Loucy (cell line): ENCODE results near the gene TUBA4B.

ENCODE experiments used
- H2AFZ ChIP-seq: fragments of 200-600 bp; sonication (generic); 2 replicates; pipeline ENCODE4 v1.6.0; 2016; ENCODE audit warnings: antibody characterized with exemption, mild to moderate bottlenecking, low read length, moderate library complexity
- H3F3A ChIP-seq: fragments of 200-600 bp; 2 replicates; pipeline ENCODE4 v1.6.0; 2016; ENCODE audit warnings: antibody characterized with exemption, low read depth, mild to moderate bottlenecking
- H3K27me3 ChIP-seq: fragments of 200-600 bp; sonication (generic); 2 replicates; pipeline ENCODE4 v1.6.1; 2014; ENCODE audit warnings: low read length, mild to moderate bottlenecking; ENCODE audit not compliant: insufficient read depth, poor library complexity, severe bottlenecking
- H3K36me3 ChIP-seq: fragments of 200-600 bp; sonication (generic); 2 replicates; pipeline ENCODE4 v1.6.1; 2016; ENCODE audit warnings: low read length; ENCODE audit not compliant: insufficient read depth
- H3K4me1 ChIP-seq: fragments of 200-600 bp; sonication (generic); 2 replicates; pipeline ENCODE4 v1.5.1; 2014; ENCODE audit warnings: low read length, mild to moderate bottlenecking; ENCODE audit not compliant: insufficient read depth, poor library complexity, severe bottlenecking
- H3K4me2 ChIP-seq: fragments of 200-600 bp; sonication (generic); 2 replicates; pipeline ENCODE4 v1.6.0; 2014; ENCODE audit warnings: antibody characterized with exemption, low read length, low read depth, mild to moderate bottlenecking; ENCODE audit not compliant: poor library complexity, severe bottlenecking
- H3K4me3 ChIP-seq: fragments of 200-600 bp; sonication (generic); 2 replicates; pipeline ENCODE4 v1.5.1; 2014; ENCODE audit warnings: low read length, mild to moderate bottlenecking, mixed read lengths; ENCODE audit not compliant: poor library complexity, severe bottlenecking
- H3K79me2 ChIP-seq: fragments of 200-600 bp; sonication (generic); 2 replicates; pipeline ENCODE4 v1.6.1; 2014; ENCODE audit warnings: low read length; ENCODE audit not compliant: insufficient read depth
- H3K9ac ChIP-seq: fragments of 200-600 bp; sonication (generic); 2 replicates; pipeline ENCODE4 v1.6.0; 2014; ENCODE audit warnings: mild to moderate bottlenecking, low read depth, low read length, moderate library complexity; ENCODE audit not compliant: poor library complexity, severe bottlenecking
- H3K9me2 ChIP-seq: fragments of 200-600 bp; sonication (generic); replicated peaks from 2 replicates; pipeline ENCODE4 v1.6.1; 2016; ENCODE audit warnings: low read depth, low read length, mixed read lengths
- H3K9me3 ChIP-seq: fragments of 200-600 bp; sonication (generic); 2 replicates; pipeline ENCODE4 v1.6.1; 2014; ENCODE audit warnings: mild to moderate bottlenecking, antibody characterized with exemption, low read length, low read depth; ENCODE audit not compliant: insufficient read depth
- H4K20me1 ChIP-seq: fragments of 200-600 bp; sonication (generic); 2 replicates; pipeline ENCODE4 v1.6.0; 2014; ENCODE audit warnings: antibody characterized with exemption, low read length, mild to moderate bottlenecking; ENCODE audit not compliant: insufficient read depth, poor library complexity, severe bottlenecking
- EZH2phosphoT487 ChIP-seq: fragments of 200-600 bp; IDR thresholded peaks from 2 replicates; pipeline ENCODE4 v1.6.1; 2018; ENCODE audit warnings: antibody characterized with exemption, mild to moderate bottlenecking, moderate library complexity, borderline replicate concordance
- TF ChIP-seq, protein P1 (sequence below): fragments of 200-600 bp; sonication (generic); conservative IDR thresholded peaks from 2 replicates; pipeline ENCODE4 v1.5.1; 2014; ENCODE audit warnings: mild to moderate bottlenecking, antibody characterized with exemption, low read length

The TUBA4B gene

DNA sequence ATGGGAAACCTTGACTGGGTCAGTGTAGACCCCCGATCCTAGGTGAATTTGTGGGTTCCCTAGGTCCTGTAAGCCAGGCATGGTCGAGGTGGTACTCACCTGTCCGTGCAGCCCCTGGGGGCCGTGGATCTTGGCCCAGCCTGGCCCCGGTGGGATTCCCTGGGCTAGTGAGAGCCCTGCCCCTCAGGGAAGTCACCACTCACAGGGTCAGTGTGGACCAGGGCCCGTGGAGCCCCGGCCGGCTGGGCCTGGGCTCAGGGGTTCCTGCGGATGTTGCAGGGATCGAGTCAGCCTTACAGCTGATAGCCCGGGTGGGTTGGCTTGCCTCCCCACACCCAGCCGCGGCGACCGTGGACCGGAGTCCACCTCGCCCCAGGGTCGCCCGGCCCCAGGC lies 24.1 kb upstream of the TUBA4B start:
- Histone ChIP-seq H3K4me2 (peak overlapping the region; percentile 88), H3F3A (no peaks in the 10 kb centered on the region), H4K20me1 (peaks cover 18% of the 10 kb centered on the region), H3K9me3 (no peaks in the 10 kb centered on the region), H3K4me1 (peaks cover 20% of the 10 kb centered on the region), H3K27me3 (no peaks in the 10 kb centered on the region), H3K36me3 (peaks cover 44% of the 10 kb centered on the region; the same call in 1 of the 2 replicates), H2AFZ (peak overlapping the region; percentile 93; the same call in 1 of the 2 replicates), H3K9me2 (no peaks in the 10 kb centered on the region), H3K4me3 (peak overlapping the region; percentile 89), H3K79me2 (peaks cover 64% of the 10 kb centered on the region), H3K9ac (peak overlapping the region; percentile 92)
- no peak for TF ChIP-seq EZH2phosphoT487
- TF ChIP-seq, protein P1, sequence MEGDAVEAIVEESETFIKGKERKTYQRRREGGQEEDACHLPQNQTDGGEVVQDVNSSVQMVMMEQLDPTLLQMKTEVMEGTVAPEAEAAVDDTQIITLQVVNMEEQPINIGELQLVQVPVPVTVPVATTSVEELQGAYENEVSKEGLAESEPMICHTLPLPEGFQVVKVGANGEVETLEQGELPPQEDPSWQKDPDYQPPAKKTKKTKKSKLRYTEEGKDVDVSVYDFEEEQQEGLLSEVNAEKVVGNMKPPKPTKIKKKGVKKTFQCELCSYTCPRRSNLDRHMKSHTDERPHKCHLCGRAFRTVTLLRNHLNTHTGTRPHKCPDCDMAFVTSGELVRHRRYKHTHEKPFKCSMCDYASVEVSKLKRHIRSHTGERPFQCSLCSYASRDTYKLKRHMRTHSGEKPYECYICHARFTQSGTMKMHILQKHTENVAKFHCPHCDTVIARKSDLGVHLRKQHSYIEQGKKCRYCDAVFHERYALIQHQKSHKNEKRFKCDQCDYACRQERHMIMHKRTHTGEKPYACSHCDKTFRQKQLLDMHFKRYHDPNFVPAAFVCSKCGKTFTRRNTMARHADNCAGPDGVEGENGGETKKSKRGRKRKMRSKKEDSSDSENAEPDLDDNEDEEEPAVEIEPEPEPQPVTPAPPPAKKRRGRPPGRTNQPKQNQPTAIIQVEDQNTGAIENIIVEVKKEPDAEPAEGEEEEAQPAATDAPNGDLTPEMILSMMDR: no peak

DNA sequence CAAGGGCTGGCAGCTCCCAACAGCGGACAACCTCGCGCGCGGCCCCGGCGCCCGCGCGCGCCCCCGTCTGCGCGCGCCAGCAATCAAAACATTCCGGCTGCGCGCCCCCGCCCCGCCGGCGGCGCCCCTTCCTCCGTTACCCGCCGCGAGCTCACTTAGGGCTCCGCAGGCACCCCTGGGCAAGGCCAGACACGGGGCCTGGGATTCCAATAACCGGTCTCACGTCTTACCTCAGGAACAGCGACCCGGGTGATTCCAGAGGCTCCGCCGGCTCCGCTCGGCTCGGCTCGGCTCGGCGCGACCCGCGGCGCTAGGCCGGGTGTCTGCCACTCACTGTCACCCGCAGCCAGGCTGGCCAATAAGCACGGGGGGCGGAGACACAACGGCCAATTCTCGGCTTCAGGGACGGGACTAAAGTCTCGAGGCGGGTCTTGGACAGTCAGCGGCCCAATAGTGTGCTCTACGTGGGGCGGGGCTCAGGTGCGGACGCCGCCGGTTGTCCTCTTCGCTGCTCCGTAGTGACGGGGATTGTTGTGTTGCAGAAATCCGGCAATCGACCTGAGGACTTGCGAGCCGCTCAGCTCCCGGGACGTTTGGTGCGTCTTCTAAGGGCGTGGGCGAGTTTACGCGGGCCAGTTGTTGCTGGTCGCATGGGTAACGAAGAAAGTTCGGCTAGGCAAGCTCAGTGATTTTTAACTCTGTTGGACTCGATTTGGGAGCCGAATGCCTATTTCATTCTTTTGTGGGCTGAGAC lies 23.6 kb upstream of the TUBA4B start, which contains the start of the genes ANKZF1 and ATG9A:
TSS of gene ANKZF1 (plus strand) at position 502 of the 754 bp plus-strand sequence. CDS start 452 bp downstream, outside the sequence.
TSS of gene ATG9A (minus strand) at position 332 of the 754 bp plus-strand sequence. CDS start 1,612 bp downstream, outside the sequence.
- H2AFZ ChIP-seq: peak within 1 kb of the TSS; percentile 93
- no peaks in the 10 kb centered on the region for H3K9me3 ChIP-seq
- H3K79me2 ChIP-seq: peaks cover 65% of the 10 kb centered on the region
- no peaks in the 10 kb centered on the region for H3K9me2 ChIP-seq
- H3K27me3 ChIP-seq: no peaks in the 10 kb centered on the region
- H3K4me2 ChIP-seq: peak within 1 kb of the TSS; percentile 92
- no peak for TF ChIP-seq EZH2phosphoT487
- TF ChIP-seq, protein P1: no peak
- peaks cover 18% of the 10 kb centered on the region for H4K20me1 ChIP-seq
- H3K4me3 ChIP-seq: peak within 1 kb of the TSS; percentile 89
- peaks cover 44% of the 10 kb centered on the region; the same call in 1 of the 2 replicates for H3K36me3 ChIP-seq
- H3K4me1 ChIP-seq: peaks cover 20% of the 10 kb centered on the region
- H3K9ac ChIP-seq: peak within 1 kb of the TSS; percentile 92
- no peaks in the 10 kb centered on the region for H3F3A ChIP-seq

DNA sequence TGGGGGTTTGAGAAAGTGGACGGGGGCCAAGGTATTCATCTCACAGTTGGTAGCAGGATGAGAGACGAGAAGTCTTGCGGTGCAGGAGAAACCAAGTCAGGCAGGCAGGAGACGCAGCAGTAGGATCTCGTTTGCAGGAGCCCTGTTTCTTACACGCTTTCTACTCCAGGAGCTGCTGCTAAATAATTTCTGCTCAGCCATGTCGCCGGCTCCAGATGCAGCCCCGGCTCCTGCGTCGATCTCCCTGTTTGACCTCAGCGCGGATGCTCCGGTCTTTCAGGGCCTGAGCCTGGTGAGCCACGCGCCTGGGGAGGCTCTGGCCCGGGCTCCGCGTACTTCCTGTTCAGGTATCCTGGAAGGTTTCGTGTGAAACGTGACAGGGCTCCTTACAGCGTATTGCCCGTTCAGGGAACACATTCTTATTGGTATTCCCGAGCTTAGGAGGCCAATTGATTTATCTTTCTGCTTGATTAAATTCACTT lies 22.9 kb upstream of the TUBA4B start:
- H3F3A ChIP-seq: no peaks in the 10 kb centered on the region
- TF ChIP-seq EZH2phosphoT487: no peak
- TF ChIP-seq, protein P1: no peak
- peak overlapping the region; percentile 92 for H3K9ac ChIP-seq
- H3K79me2 ChIP-seq: peaks cover 68% of the 10 kb centered on the region
- no peaks in the 10 kb centered on the region for H3K9me3 ChIP-seq
- peak overlapping the region; percentile 89 for H3K4me3 ChIP-seq
- no peaks in the 10 kb centered on the region for H3K27me3 ChIP-seq
- peak overlapping the region; percentile 92 for H3K4me2 ChIP-seq
- H3K4me1 ChIP-seq: peaks cover 20% of the 10 kb centered on the region
- H3K9me2 ChIP-seq: no peaks in the 10 kb centered on the region
- peak overlapping the region; percentile 56; the same call in 1 of the 2 replicates for H2AFZ ChIP-seq
- peaks cover 18% of the 10 kb centered on the region for H4K20me1 ChIP-seq
- H3K36me3 ChIP-seq: peaks cover 44% of the 10 kb centered on the region; the same call in 1 of the 2 replicates
